Keratinocyte (primary cell): ENCODE data around the gene ROR2. TPM values are rescaled to one million over a fixed set of nuclear protein-coding genes. Genes with fewer than 3 reads are reported as not detected.

Experiments
- DNase-seq: peaks from one replicate; pipeline ENCODE4 v3.0.0-alpha.2; 2011; ENCODE audit warnings: low read depth, missing footprints, low spot score
- FAIRE-seq: peaks from 2 replicates; lab custom pipeline; 2011; peaks lifted over from hg19 to GRCh38; lab: Jason Lieb, UNC
- H2AFZ ChIP-seq: 2 replicates; pipeline ENCODE4 v1.6.0; 2012; ENCODE audit warnings: low read length, control low read depth, inconsistent platforms; ENCODE audit not compliant: control insufficient read depth
- H3K27ac ChIP-seq: 2 replicates; pipeline ENCODE4 v1.5.1; 2011; ENCODE audit warnings: low read length; ENCODE audit not compliant: control insufficient read depth, insufficient read depth
- H3K27me3 ChIP-seq: 3 replicates; pipeline ENCODE4 v1.6.0; 2011; ENCODE audit warnings: low read length; ENCODE audit not compliant: control insufficient read depth, insufficient read depth; ENCODE audit errors: extremely low read depth
- H3K36me3 ChIP-seq, 2 experiments: 2 replicates in 1 of 2; 3 replicates in 1 of 2; pipeline ENCODE4 v1.5.1; 2011; ENCODE audit warnings: low read length in 2 of 2, mild to moderate bottlenecking in 1 of 2; ENCODE audit not compliant: control insufficient read depth in 2 of 2, insufficient read depth in 2 of 2; ENCODE audit errors: extremely low read depth in 1 of 2
- H3K4me1 ChIP-seq: 3 replicates; pipeline ENCODE4 v1.5.1; 2011; ENCODE audit warnings: low read length; ENCODE audit not compliant: control insufficient read depth, insufficient read depth; ENCODE audit errors: extremely low read depth
- H3K4me2 ChIP-seq: 3 replicates; pipeline ENCODE4 v1.6.0; 2011; ENCODE audit warnings: low read depth, low read length; ENCODE audit not compliant: control insufficient read depth, insufficient read depth; ENCODE audit errors: extremely low read depth
- H3K4me3 ChIP-seq, 3 experiments: fragments of 200-600 bp in 1 of 3; sonication (generic) in 1 of 3; 2 replicates in 2 of 3; 3 replicates in 1 of 3; pipeline ENCODE4 v1.5.1; 2011 to 2016; ENCODE audit warnings: low read length in 3 of 3, mild to moderate bottlenecking in 3 of 3, control low read depth in 2 of 3, inconsistent platforms in 1 of 3, low read depth in 1 of 3, mixed read lengths in 1 of 3, mixed run types in 1 of 3, moderate library complexity in 1 of 3; ENCODE audit not compliant: control insufficient read depth in 2 of 3, insufficient read depth in 2 of 3; ENCODE audit errors: extremely low read depth in 1 of 3
- H3K79me2 ChIP-seq: 2 replicates; pipeline ENCODE4 v1.6.0; 2012; ENCODE audit warnings: low read length; ENCODE audit not compliant: control insufficient read depth, insufficient read depth
- H3K9ac ChIP-seq: 3 replicates; pipeline ENCODE4 v1.6.0; 2011; ENCODE audit warnings: low read length; ENCODE audit not compliant: control insufficient read depth, insufficient read depth; ENCODE audit errors: extremely low read depth
- H3K9me1 ChIP-seq: 3 replicates; pipeline ENCODE4 v1.6.0; 2011; ENCODE audit warnings: low read length; ENCODE audit not compliant: control insufficient read depth, insufficient read depth; ENCODE audit errors: extremely low read depth
- H3K9me3 ChIP-seq: 2 replicates; pipeline ENCODE4 v1.5.1; 2012; ENCODE audit warnings: low read depth, low read length; ENCODE audit not compliant: control insufficient read depth
- H4K20me1 ChIP-seq: 3 replicates; pipeline ENCODE4 v1.6.0; 2011; ENCODE audit warnings: low read length; ENCODE audit not compliant: control insufficient read depth, insufficient read depth; ENCODE audit errors: extremely low read depth
- EZH2 ChIP-seq: IDR thresholded peaks from one replicate; pipeline ENCODE4 v1.6.1; 2012; ENCODE audit warnings: inconsistent platforms, mild to moderate bottlenecking, low read length, moderate library complexity
- dilution Hi-C: fragments of 300-500 bp; cut with MboI; formaldehyde crosslinking; loops from one replicate; pipeline ENCODE4 v1.7.0; 2020; ENCODE audit warnings: low sequenced_read_pairs; ENCODE audit not compliant: extremely low pct_ligation_motif_present
- polyA plus RNA-seq, 5 experiments: library from polyadenylated mRNA; depleted of rRNA in 3 of 5; stranded (reverse) in 3 of 5; stranded (forward) in 1 of 5; unstranded in 1 of 5; fragments of >200 nt; gene quantifications; 1 replicate in 1 of 5; 2 replicates in 3 of 5; 3 replicates in 1 of 5; pipeline versions ENCODE4 v1.2.1 to v1.2.3, GENCODE V29; 2011 to 2012; ENCODE audit warnings: missing spikeins in 2 of 5, low read depth in 1 of 5, low replicate concordance in 1 of 5
- TF ChIP-seq, protein P1 (sequence below), 3 experiments: IDR thresholded peaks in 1 of 3; conservative IDR thresholded peaks in 1 of 3; optimal IDR thresholded peaks in 1 of 3; 2 replicates in 2 of 3; 3 replicates in 1 of 3; pipeline versions ENCODE3 to v1.5.1; 2011; ENCODE audit warnings: low read length in 3 of 3, mild to moderate bottlenecking in 3 of 3, moderate library complexity in 2 of 3, control low read depth in 1 of 3, inconsistent platforms in 1 of 3; ENCODE audit not compliant: insufficient read depth in 2 of 3; ENCODE audit errors: extremely low read depth in 1 of 3

ROR2 gene
- polyA plus RNA-seq, 1 donor (not counting 4 experiments of a cell fraction or from before 2014, with no cell fraction given): 0.22 TPM

DNA sequence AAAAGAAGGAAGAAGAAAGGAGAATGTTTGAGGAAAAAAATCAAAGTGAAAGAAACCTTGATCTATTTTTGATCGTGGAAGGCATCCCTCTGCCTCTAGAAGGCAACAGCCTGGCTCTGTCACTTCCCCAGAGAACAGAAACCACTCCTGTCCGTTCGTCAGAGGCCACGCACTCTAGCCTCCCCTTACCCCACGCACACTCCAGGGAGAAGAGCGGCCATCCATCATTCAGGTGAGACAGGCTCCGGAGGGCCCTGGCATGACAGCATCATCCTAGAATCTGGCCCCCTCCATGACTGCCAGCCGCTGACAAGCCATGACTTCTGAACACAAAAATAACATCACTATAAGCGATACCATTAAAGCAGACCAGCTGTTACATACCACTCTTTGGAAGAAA, 135.8 kb downstream of the ROR2 start:
- Histone ChIP-seq H3K4me1 (peaks cover 10% of the 10 kb centered on the region), H3K79me2 (no peaks in the 10 kb centered on the region), H3K4me2 (no peak overlapping the region), H2AFZ (no peak overlapping the region), H3K36me3 (no peaks in the 10 kb centered on the region), H3K4me3 (no peak overlapping the region), H4K20me1 (no peaks in the 10 kb centered on the region), H3K27ac (no peak overlapping the region), H3K9ac (no peak overlapping the region), H3K9me1 (no peaks in the 10 kb centered on the region), H3K9me3 (no peaks in the 10 kb centered on the region), H3K27me3 (peaks cover 2% of the 10 kb centered on the region)
- TF ChIP-seq EZH2: no peak
- TF ChIP-seq, protein P1, sequence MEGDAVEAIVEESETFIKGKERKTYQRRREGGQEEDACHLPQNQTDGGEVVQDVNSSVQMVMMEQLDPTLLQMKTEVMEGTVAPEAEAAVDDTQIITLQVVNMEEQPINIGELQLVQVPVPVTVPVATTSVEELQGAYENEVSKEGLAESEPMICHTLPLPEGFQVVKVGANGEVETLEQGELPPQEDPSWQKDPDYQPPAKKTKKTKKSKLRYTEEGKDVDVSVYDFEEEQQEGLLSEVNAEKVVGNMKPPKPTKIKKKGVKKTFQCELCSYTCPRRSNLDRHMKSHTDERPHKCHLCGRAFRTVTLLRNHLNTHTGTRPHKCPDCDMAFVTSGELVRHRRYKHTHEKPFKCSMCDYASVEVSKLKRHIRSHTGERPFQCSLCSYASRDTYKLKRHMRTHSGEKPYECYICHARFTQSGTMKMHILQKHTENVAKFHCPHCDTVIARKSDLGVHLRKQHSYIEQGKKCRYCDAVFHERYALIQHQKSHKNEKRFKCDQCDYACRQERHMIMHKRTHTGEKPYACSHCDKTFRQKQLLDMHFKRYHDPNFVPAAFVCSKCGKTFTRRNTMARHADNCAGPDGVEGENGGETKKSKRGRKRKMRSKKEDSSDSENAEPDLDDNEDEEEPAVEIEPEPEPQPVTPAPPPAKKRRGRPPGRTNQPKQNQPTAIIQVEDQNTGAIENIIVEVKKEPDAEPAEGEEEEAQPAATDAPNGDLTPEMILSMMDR (optimal IDR thresholded peaks at IDR 0.05 in 1 of 3, IDR thresholded peaks at IDR 0.05 in 1 of 3, conservative IDR thresholded peaks at IDR 0.05 in 1 of 3; ENCODE audit: extremely low read depth in 1 of 3, insufficient read depth in 2 of 3, low read length in 3 of 3): no peak
- FAIRE-seq (no peak), DNase-seq (no peak)
- dilution Hi-C loops: no loop called here

DNA sequence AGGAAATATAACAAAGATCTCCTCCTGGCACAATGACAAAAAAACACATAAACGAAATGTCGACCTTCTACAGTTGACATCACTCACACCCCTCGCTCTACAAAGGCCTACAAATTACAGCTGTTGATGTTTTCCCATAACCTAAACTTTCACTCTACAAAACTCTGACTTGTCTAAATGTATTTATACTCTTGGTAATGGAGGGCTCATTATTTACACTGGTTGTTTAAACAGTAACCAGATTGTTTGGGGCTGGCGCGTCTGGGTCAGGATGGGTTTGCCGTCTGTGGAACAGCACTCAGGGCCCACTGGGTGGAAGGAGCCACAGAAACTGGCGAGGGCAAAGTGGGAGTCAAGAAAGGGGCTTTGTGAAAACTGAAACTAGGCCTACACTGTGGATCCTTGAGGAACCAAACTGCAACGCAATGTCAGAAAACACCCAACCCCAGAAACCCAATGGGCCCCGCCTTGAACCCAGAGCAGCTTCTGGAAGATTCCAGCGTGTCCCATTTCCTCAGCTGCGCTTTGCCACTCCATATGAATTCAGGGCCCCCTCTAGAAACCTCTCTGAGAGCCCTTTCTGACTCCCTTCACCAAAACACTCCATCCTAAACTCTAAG, 136.7 kb downstream of the ROR2 start:
- H3K79me2 ChIP-seq: no peaks in the 10 kb centered on the region
- H3K9me1 ChIP-seq: no peaks in the 10 kb centered on the region
- no peaks in the 10 kb centered on the region for H3K27me3 ChIP-seq
- no peaks in the 10 kb centered on the region for H4K20me1 ChIP-seq
- no peaks in the 10 kb centered on the region for H3K36me3 ChIP-seq
- DNase-seq (no peak), FAIRE-seq (no peak)
- H3K9me3 ChIP-seq: no peaks in the 10 kb centered on the region
- no peak overlapping the region for H3K4me3 ChIP-seq
- H3K4me1 ChIP-seq: peaks cover 10% of the 10 kb centered on the region
- H3K27ac ChIP-seq: no peak overlapping the region
- H3K4me2 ChIP-seq: no peak overlapping the region
- no peak overlapping the region for H2AFZ ChIP-seq
- dilution Hi-C loops: no loop called here
- H3K9ac ChIP-seq: no peak overlapping the region
- TF ChIP-seq, protein P1 (optimal IDR thresholded peaks at IDR 0.05 in 1 of 3, IDR thresholded peaks at IDR 0.05 in 1 of 3, conservative IDR thresholded peaks at IDR 0.05 in 1 of 3; ENCODE audit: extremely low read depth in 1 of 3, insufficient read depth in 2 of 3, low read length in 3 of 3): no peak
- TF ChIP-seq EZH2: no peak
